GM19455 (cell line): Measurements from ENCODE around the gene UBE3D.
A peak's percentile ranks its signal among the peaks of the same experiment; 100 is the strongest.
"Not testable (repeated sequence)": the region's sequence is repeated elsewhere in the genome, so short reads cannot be mapped to it uniquely, and the experiment has no call there.

Experiments
- ATAC-seq: cut with Tn5 transposase; IDR thresholded peaks from one replicate; pipeline ENCODE4 v1.9.1; 2021; ENCODE audit not compliant: unreplicated experiment

UBE3D gene

DNA sequence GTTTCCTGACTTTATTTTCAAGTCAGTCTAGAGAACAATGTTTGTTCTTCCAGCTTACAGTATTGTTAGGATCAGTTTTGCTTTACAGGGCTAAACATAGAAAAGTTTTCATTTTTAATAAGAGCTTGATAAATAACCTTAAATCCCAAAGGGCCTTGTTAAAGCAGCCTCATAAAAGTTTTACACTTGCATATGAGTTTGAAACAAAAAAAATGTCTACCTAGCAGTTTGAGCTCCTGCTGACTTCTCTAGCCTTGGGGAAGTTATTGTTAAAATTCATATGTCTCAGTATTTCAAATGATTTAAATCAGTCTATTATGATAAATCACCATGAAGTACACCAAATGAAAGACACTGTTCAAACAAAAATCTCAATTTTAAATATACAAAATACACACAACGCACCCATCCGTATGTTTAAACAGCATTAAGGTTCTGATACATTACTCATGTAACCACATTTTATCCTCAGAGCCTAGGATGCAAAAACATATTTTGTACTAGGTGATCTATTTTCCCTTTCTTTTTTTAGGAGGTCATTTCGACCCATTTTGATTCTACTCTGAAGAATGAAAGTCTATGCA is 87.2 kb downstream of the UBE3D start:
- no peak for ATAC-seq

DNA sequence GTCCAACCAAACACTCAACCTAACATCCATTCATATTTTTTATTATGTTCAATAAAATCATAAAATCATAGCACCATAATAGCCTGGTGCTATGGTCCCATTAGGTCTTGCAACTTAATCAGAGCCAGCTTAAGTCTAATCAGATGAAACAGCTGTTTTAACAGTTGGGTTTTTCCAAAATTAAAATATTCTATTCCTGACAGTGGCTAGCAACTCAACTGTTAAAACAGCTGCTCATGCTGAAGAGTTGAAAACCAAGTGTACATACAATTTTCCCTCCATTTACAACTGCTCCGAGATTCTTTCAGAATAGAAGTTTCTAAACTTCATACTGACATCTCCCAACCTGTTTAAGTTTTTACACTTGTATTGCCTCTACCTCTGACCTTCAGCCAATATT is 89.5 kb downstream of the UBE3D start:
- no peak for ATAC-seq

DNA sequence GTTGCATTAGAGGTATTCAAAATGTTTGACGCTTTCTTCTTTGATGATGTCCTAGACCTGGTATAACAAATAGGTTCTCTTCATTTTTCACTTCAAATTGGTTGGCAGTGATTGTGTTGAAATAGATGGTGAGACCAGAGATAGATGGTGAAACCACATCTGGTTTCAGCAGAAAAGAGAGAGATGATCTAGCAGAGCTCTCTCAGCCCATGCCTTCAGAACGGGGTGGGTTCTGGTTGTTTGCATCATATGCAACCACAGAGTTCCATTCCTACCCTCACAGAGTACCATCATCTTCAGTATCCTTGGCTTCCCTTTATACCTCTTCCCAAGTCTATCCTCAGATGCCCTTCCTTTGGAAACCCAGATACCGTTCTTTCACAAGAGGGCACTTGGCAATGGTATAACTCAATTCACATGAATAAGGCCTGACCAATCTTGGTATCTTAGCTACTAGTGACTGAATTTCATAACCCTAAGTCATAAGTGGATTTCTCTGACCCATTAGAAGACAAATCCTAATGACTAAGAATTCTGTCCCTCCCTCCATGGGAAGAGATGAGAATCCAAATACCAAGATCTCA is 93.7 kb downstream of the UBE3D start:
- ATAC-seq, result no peak

- ATAC-seq, result no peak
These were observed 94.8 kb downstream of the UBE3D start for GRCh38 chr6:82970839-82971238.

- ATAC-seq, result no peak
These were observed 96.9 kb downstream of the UBE3D start for GRCh38 chr6:82968708-82969107.

- ATAC-seq, result no peak
These were observed 102.3 kb downstream of the UBE3D start for GRCh38 chr6:82963191-82963925.

- ATAC-seq, result no peak
These were observed 106.2 kb downstream of the UBE3D start for GRCh38 chr6:82959385-82959941.

DNA sequence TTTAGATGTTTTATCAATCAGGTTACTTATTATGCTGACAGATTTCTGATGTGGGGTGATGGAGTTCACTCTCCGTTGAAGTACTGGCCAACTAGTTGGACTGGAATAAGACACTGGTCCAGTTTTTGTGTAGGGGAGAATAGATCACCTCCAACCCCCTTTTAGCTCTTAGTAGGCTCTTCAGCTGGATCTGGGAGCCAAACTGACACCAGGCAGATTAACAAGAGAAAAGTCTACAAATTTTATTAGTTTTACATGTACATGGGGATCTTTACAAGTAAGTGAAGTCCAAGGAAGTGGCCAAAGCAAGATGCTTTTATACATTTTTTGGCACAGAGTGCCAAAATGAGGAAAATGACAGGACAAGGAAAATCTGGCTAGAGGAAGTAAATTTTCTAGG is 107.1 kb downstream of the UBE3D start:
- ATAC-seq, result no peak

DNA sequence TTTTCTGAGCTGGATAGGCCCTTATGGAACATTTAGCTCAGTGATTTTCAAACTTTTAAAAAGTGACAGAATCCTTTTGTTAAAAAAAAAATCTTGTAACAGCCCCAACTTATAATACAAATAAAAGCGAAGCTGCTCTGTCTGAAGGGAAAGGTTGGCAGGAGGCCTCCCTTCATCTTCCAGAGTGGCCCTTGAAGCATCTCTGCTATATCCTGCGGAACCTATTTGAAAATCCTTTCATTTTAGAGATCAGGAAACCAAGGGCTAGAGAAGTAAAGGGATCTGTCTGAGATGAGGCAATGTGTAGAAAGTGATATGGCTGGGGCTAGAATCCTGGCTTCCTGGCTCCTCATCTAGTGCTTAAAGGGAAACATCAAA is 107.8 kb downstream of the UBE3D start:
- ATAC-seq, result no peak

GRCh38 chr6:82957171-82957867 is 108.3 kb downstream of the UBE3D start:
- no peak for ATAC-seq

- no peak for ATAC-seq
These were observed 109.8 kb downstream of the UBE3D start for GRCh38 chr6:82955841-82956240.

- ATAC-seq, result peak; percentile 94
These were observed 110.6 kb downstream of the UBE3D start for GRCh38 chr6:82954937-82955577.

- ATAC-seq, result no peak
These were observed 111.3 kb downstream of the UBE3D start for GRCh38 chr6:82954356-82954755.

DNA sequence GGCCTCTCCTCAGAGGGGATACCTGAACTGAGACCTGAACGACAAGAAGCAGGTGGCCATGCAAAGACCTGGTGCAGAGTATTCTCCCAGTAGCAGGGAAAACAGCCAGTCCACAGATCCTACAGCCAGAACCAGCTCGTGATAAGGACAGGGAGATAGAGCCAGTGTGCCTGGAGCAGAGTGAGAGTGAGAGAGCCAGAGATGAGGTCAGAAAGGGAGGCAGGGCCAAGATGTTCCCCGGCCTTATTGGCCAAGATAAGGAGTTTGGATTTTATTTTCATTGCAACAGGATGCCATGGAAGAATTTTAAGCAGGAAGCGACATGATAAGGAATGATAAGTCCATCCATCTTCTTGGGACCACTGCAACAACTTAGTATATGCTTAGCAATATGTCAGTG is 111.8 kb downstream of the UBE3D start:
- ATAC-seq, result no peak

- no peak for ATAC-seq
These were observed 113.7 kb downstream of the UBE3D start for GRCh38 chr6:82951935-82952334.

- ATAC-seq, result no peak
These were observed 114.3 kb downstream of the UBE3D start for GRCh38 chr6:82951389-82951788.

DNA sequence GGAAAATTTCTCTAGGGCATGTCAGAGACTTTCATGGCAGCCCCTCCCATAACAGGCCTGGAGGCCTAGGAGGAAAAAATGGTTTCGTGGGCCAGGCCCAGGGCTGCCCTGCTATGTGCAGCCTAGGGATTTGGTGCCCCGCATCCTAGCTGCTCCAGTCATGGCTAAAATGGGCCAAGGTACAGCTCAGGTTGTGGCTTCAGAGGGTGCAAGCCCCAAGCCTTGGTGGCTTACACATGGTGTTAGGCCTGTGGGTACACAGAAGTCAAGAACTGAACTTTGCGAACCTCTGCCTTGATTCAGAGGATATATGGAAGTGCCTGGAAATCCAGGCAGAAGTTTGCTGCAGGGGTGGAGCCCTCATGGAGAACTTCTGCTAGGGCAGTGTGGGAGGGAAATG is 134.7 kb downstream of the UBE3D start:
- not testable (repeated sequence) for ATAC-seq

- ATAC-seq, result no peak
These were observed 140.7 kb downstream of the UBE3D start for GRCh38 chr6:82924799-82925535.

GRCh38 chr6:82921258-82921657 is 144.4 kb downstream of the UBE3D start:
- ATAC-seq, result no peak

DNA sequence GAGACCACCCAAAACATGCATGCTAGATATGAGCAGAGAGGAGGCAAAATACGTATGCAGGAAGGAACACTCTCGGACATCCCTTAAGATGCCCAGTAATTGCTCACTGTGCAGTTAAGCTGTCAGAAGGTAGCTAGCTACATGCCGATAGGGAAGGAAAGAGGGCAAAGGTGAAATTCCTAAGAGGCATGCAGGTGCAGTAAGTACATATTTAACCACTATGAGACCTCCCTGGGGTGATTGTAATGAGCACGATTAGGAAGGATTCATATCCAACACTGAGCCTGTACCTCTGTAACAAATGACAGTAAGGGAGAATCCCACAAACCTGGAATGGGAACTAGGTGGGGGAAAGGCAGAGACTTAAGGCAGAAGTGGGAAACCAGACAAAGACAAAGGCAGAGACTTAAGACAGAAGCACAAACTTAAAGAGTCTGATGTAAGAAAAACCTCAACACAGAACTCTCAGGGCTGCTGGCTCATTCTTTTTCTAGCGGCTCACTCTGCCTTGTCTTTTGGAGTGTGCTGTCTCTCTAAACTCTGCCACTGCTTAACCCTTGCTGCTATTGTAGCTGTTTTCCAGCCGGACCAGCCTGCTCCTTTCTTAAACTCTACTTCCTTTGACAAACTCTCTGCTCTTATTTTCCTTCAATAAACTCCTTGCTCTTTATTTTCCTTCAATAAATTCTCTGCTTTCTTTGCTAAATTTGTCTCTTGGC is 148.1 kb downstream of the UBE3D start:
- ATAC-seq, result no peak
